HEK293 (cell line): ENCODE results near the gene UBE2E1.
"Not testable (repeated sequence)": the region's sequence is repeated elsewhere in the genome, so short reads cannot be mapped to it uniquely, and the experiment has no call there.

Source experiments
- CTCF ChIP-seq: fragments of 450-650 bp; formaldehyde crosslinking; IDR thresholded peaks from 2 replicates; pipeline ENCODE4 v1.5.1; 2016; ENCODE audit warnings: missing biosample characterization, missing genetic modification characterization
- OVOL3 ChIP-seq: fragments of 450-650 bp; formaldehyde crosslinking; IDR thresholded peaks from 2 replicates; pipeline ENCODE4 v1.5.1; 2016; ENCODE audit warnings: missing biosample characterization, missing genetic modification characterization
- PRDM2 ChIP-seq: fragments of 450-650 bp; formaldehyde crosslinking; IDR thresholded peaks from 2 replicates; pipeline ENCODE4 v1.5.1; 2016; ENCODE audit warnings: missing biosample characterization, missing genetic modification characterization, borderline replicate concordance
- REST ChIP-seq: fragments of 450-650 bp; formaldehyde crosslinking; IDR thresholded peaks from 2 replicates; pipeline ENCODE4 v1.5.1; 2016; ENCODE audit warnings: missing biosample characterization, missing genetic modification characterization
- ZBTB6 ChIP-seq: fragments of 450-650 bp; formaldehyde crosslinking; IDR thresholded peaks from 2 replicates; pipeline ENCODE4 v1.5.1; 2017; ENCODE audit warnings: missing biosample characterization, missing genetic modification characterization
- ZNF398 ChIP-seq: fragments of 450-650 bp; formaldehyde crosslinking; IDR thresholded peaks from 2 replicates; pipeline ENCODE4 v1.5.1; 2017; ENCODE audit warnings: missing biosample characterization, missing genetic modification characterization
- ZNF521 ChIP-seq: fragments of 450-650 bp; formaldehyde crosslinking; IDR thresholded peaks from 2 replicates; pipeline ENCODE4 v1.5.1; 2017; ENCODE audit warnings: missing biosample characterization, mild to moderate bottlenecking, missing genetic modification characterization
- ZNF530 ChIP-seq: fragments of 450-650 bp; formaldehyde crosslinking; IDR thresholded peaks from 2 replicates; pipeline ENCODE4 v1.5.1; 2016; ENCODE audit warnings: low read depth, missing biosample characterization, missing genetic modification characterization
- ZNF548 ChIP-seq: fragments of 450-650 bp; formaldehyde crosslinking; IDR thresholded peaks from 2 replicates; pipeline ENCODE4 v1.5.1; 2016; ENCODE audit warnings: missing biosample characterization, missing genetic modification characterization

GRCh38 chr3:23918331-23918730, 112.6 kb downstream of the UBE2E1 start:
- not testable (repeated sequence) for TF ChIP-seq ZBTB6; ZNF530 (tag by site-specific recombination); ZNF548 (tag by site-specific recombination); CTCF (tag by site-specific recombination); ZNF398; REST (tag by site-specific recombination); PRDM2; OVOL3 (tag by site-specific recombination); ZNF521 (tag by site-specific recombination)
